ENCODE results near the gene WDPCP. TPM values are rescaled to one million over a fixed set of nuclear protein-coding genes. Genes with fewer than 3 reads are reported as not detected.

Gene WDPCP
- total and polyA plus RNA-seq, 2 of the 4 experiments (the other 2 are of a cell fraction), result 2.2 to 10.2 TPM

DNA sequence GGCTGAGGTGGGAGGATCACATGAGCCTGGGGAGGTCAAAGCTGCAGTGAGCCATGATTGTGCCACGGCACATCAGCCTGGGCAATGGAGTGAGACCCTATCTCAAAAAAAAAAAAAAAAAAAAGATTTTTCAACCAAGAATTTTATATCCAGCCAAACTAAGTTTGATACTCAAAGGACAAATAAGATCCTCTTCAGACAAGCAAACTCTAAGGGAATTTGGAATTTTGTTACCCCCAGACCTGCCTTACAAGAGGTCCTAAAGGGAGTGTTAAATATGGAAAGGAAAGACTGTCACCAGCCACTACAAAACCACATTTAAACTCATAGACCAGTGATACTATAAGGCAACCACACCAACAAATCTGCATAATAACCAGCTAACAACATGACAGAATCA is 67.5 kb downstream of the WDPCP start:
- dilution Hi-C loops (cut with HindIII; ENCODE audit: low sequenced_read_pairs, unreplicated experiment) (no loop called here), in situ Hi-C loops (cut with MboI; ENCODE audit: low sequenced_read_pairs) (no loop called here), intact Hi-C loops (cut with micrococcal nuclease) (no loop called here)
- BruUV-seq (replicated peaks), result no TSS peak
- ATAC-seq (ENCODE audit: low read depth), result no peak
- Histone ChIP-seq H3K4me3 (ENCODE audit: insufficient read depth, low read depth, low read length) (no peak overlapping the region), H3K9me3 (ENCODE audit: control insufficient read depth, insufficient read depth, low read length) (peaks cover 10% of the 10 kb centered on the region), H3K27me3 (ENCODE audit: control insufficient read depth, insufficient read depth, low read length) (no peaks in the 10 kb centered on the region), H3K9me1 (ENCODE audit: insufficient read depth, low read length) (no peaks in the 10 kb centered on the region), H3K4me2 (ENCODE audit: low read depth, low read length) (no peak overlapping the region), H2BK120ac (ENCODE audit: low read depth, low read length) (no peak overlapping the region), H4K20me1 (ENCODE audit: insufficient read depth, low read length) (no peaks in the 10 kb centered on the region), H2BK15ac (ENCODE audit: low read depth, low read length) (no peak overlapping the region), H4K91ac (ENCODE audit: insufficient read depth, low read depth, low read length) (no peak overlapping the region), H3K9ac (ENCODE audit: low read depth, low read length) (no peak overlapping the region), H3K4ac (ENCODE audit: low read depth, low read length) (no peak overlapping the region), H2BK20ac (ENCODE audit: low read depth, low read length) (no peak overlapping the region), H3K36me3 (ENCODE audit: control insufficient read depth, insufficient read depth, low read length) (no peaks in the 10 kb centered on the region), H2AFZ (replicated peaks; ENCODE audit: low read length, poor library complexity) (no peak overlapping the region), H3K18ac (ENCODE audit: low read depth, low read length) (no peak overlapping the region), H3K4me1 (ENCODE audit: control insufficient read depth, insufficient read depth, low read length) (no peaks in the 10 kb centered on the region), H3K79me1 (ENCODE audit: low read depth in 1 of 2, low read length in 2 of 2) (0 out of 4 replicates have a peak, but pooled peaks cover 0 to 3% of the 10 kb centered on the region in 2 experiments), H3K27ac (ENCODE audit: insufficient read depth, low read length) (no peak overlapping the region), H3K56ac (ENCODE audit: extremely low read depth, insufficient read depth, low read length) (no peak overlapping the region), H4K8ac (ENCODE audit: low read depth in 2 of 2, low read length in 2 of 2) (no peak overlapping the region), H3K23ac (ENCODE audit: low read depth, low read length) (no peak overlapping the region), H2AK5ac (ENCODE audit: low read depth, low read length) (no peak overlapping the region), H2AK9ac (replicated peaks; ENCODE audit: low read depth, low read length, poor library complexity) (no peak overlapping the region), H2BK5ac (ENCODE audit: low read depth, low read length, poor library complexity, severe bottlenecking) (no peak overlapping the region), H3K14ac (replicated peaks; ENCODE audit: low read depth, low read length) (no peak overlapping the region), H4K5ac (ENCODE audit: low read depth, low read length) (no peak overlapping the region)
- DNase-seq, result no peak
- ChIA-PET CTCF (no interaction called here), POLR2A (ENCODE audit: unreplicated experiment) (no interaction called here)
- no peak for TF ChIP-seq CHD1 (IDR thresholded peaks at IDR 0.05; ENCODE audit: low read depth, low read length)
- TF ChIP-seq NFE2L2 (IDR thresholded peaks at IDR 0.05; ENCODE audit: low read depth, low read length), result no peak
- TF ChIP-seq MAFK (IDR thresholded peaks at IDR 0.05; ENCODE audit: low read depth, low read length), result no peak
- TF ChIP-seq RFX5 (IDR thresholded peaks at IDR 0.05; ENCODE audit: low read depth, low read length), result no peak
- TF ChIP-seq, protein P1, sequence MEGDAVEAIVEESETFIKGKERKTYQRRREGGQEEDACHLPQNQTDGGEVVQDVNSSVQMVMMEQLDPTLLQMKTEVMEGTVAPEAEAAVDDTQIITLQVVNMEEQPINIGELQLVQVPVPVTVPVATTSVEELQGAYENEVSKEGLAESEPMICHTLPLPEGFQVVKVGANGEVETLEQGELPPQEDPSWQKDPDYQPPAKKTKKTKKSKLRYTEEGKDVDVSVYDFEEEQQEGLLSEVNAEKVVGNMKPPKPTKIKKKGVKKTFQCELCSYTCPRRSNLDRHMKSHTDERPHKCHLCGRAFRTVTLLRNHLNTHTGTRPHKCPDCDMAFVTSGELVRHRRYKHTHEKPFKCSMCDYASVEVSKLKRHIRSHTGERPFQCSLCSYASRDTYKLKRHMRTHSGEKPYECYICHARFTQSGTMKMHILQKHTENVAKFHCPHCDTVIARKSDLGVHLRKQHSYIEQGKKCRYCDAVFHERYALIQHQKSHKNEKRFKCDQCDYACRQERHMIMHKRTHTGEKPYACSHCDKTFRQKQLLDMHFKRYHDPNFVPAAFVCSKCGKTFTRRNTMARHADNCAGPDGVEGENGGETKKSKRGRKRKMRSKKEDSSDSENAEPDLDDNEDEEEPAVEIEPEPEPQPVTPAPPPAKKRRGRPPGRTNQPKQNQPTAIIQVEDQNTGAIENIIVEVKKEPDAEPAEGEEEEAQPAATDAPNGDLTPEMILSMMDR (conservative IDR thresholded peaks at IDR 0.05; ENCODE audit: low read depth, low read length), result no peak
- TF ChIP-seq MXI1 (IDR thresholded peaks at IDR 0.05; ENCODE audit: borderline replicate concordance, low read depth, low read length), result no peak
- no peak for TF ChIP-seq FOS (IDR thresholded peaks at IDR 0.05; ENCODE audit: low read depth, low read length)
- no peak for TF ChIP-seq RCOR1 (IDR thresholded peaks at IDR 0.05; ENCODE audit: insufficient replicate concordance, low read length)
- no peak for TF ChIP-seq RAD21 (IDR thresholded peaks at IDR 0.05; ENCODE audit: low read length)
- TF ChIP-seq, protein P2, sequence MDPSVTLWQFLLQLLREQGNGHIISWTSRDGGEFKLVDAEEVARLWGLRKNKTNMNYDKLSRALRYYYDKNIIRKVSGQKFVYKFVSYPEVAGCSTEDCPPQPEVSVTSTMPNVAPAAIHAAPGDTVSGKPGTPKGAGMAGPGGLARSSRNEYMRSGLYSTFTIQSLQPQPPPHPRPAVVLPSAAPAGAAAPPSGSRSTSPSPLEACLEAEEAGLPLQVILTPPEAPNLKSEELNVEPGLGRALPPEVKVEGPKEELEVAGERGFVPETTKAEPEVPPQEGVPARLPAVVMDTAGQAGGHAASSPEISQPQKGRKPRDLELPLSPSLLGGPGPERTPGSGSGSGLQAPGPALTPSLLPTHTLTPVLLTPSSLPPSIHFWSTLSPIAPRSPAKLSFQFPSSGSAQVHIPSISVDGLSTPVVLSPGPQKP (IDR thresholded peaks at IDR 0.05; ENCODE audit: borderline replicate concordance, low read depth, low read length), result no peak
- TF ChIP-seq, protein P3, sequence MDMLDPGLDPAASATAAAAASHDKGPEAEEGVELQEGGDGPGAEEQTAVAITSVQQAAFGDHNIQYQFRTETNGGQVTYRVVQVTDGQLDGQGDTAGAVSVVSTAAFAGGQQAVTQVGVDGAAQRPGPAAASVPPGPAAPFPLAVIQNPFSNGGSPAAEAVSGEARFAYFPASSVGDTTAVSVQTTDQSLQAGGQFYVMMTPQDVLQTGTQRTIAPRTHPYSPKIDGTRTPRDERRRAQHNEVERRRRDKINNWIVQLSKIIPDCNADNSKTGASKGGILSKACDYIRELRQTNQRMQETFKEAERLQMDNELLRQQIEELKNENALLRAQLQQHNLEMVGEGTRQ (IDR thresholded peaks at IDR 0.05; ENCODE audit: low read depth, low read length), result no peak
- TF ChIP-seq CEBPB (IDR thresholded peaks at IDR 0.05; ENCODE audit: low read depth, low read length), result no peak
- no peak for TF ChIP-seq MAZ (IDR thresholded peaks at IDR 0.05; ENCODE audit: borderline replicate concordance, low read depth, low read length)
- no peak for TF ChIP-seq POLR2A (IDR thresholded peaks at IDR 0.05; ENCODE audit: low read depth, low read length)
- no peak for TF ChIP-seq SMC3 (IDR thresholded peaks at IDR 0.05; ENCODE audit: low read depth, low read length)
- TF ChIP-seq BHLHE40 (IDR thresholded peaks at IDR 0.05; ENCODE audit: low read depth, low read length), result no peak
- WGBS, 2 experiments (ENCODE audit: extremely low coverage in 2 of 2, insufficient read length in 1 of 2), result no CpG with 5 or more reads among the region's 1 CpG

All from IMR-90 (cell line).